Measurements from ENCODE around the gene MCRIP2.

The MCRIP2 gene

GRCh38 chr16:641326-642188 lies at the start of gene MCRIP2:
MCRIP2 (plus strand) TSS chr16:641828; CDS start chr16:641992, 164 bp downstream.
- TF ChIP-seq EZH2phosphoT487 (IDR thresholded peaks at IDR 0.05; ENCODE audit: borderline replicate concordance, low read length) (no peak), CTCF (IDR thresholded peaks at IDR 0.05; ENCODE audit: low read depth, low read length, poor library complexity, severe bottlenecking) (no peak)
- Histone ChIP-seq H3K4me1 (ENCODE audit: control insufficient read depth, low read length) (peaks cover 50% of the 10 kb centered on the region), H3K79me2 (ENCODE audit: control insufficient read depth, low read length) (peaks cover 59% of the 10 kb centered on the region), H4K20me1 (ENCODE audit: control insufficient read depth, insufficient read depth, low read depth, low read length) (no peaks in the 10 kb centered on the region), H3K27ac (ENCODE audit: low read depth, low read length) (peak within 1 kb of the TSS; percentile 52), H3K4me3 (ENCODE audit: low read length) (peak within 1 kb of the TSS; percentile 92), H3K36me3 (ENCODE audit: control insufficient read depth, low read length) (peaks cover 16% of the 10 kb centered on the region), H3K27me3 (ENCODE audit: control insufficient read depth, low read length) (no peaks in the 10 kb centered on the region), H3F3A (ENCODE audit: control insufficient read depth, insufficient read depth) (peaks cover 15% of the 10 kb centered on the region), H3K9me2 (replicated peaks; ENCODE audit: control insufficient read depth, low read length) (no peaks in the 10 kb centered on the region), H3K4me2 (ENCODE audit: low read length) (peak within 1 kb of the TSS; percentile 92), H3K9me3 (ENCODE audit: control insufficient read depth, insufficient read depth, low read length) (no peaks in the 10 kb centered on the region)

GRCh38 chr16:591892-592517 lies 49.6 kb upstream of the MCRIP2 start:
- no peak overlapping the region for H3K4me3 ChIP-seq (ENCODE audit: low read length)
- H3K4me1 ChIP-seq (ENCODE audit: control insufficient read depth, low read length): peaks cover 43% of the 10 kb centered on the region
- H3K79me2 ChIP-seq (ENCODE audit: control insufficient read depth, low read length): peaks cover 75% of the 10 kb centered on the region
- peaks cover 4% of the 10 kb centered on the region; the same call in 1 of the 2 replicates for H4K20me1 ChIP-seq (ENCODE audit: control insufficient read depth, insufficient read depth, low read depth, low read length)
- no peak overlapping the region for H3K27ac ChIP-seq (ENCODE audit: low read depth, low read length)
- H3K36me3 ChIP-seq (ENCODE audit: control insufficient read depth, low read length): peaks cover 9% of the 10 kb centered on the region
- H3K9me3 ChIP-seq (ENCODE audit: control insufficient read depth, insufficient read depth, low read length): no peaks in the 10 kb centered on the region
- no peaks in the 10 kb centered on the region for H3K27me3 ChIP-seq (ENCODE audit: control insufficient read depth, low read length)
- TF ChIP-seq CTCF (IDR thresholded peaks at IDR 0.05; ENCODE audit: low read depth, low read length, poor library complexity, severe bottlenecking) (no peak), EZH2phosphoT487 (IDR thresholded peaks at IDR 0.05; ENCODE audit: borderline replicate concordance, low read length) (no peak)
- H3K9me2 ChIP-seq (replicated peaks; ENCODE audit: control insufficient read depth, low read length): no peaks in the 10 kb centered on the region
- peak overlapping the region; percentile 38; the same call in 1 of the 2 replicates for H3K4me2 ChIP-seq (ENCODE audit: low read length)
- H3F3A ChIP-seq (ENCODE audit: control insufficient read depth, insufficient read depth): no peaks in the 10 kb centered on the region

- H3K4me2 ChIP-seq (ENCODE audit: low read length): peak overlapping the region; percentile 38
- no peaks in the 10 kb centered on the region for H3K27me3 ChIP-seq (ENCODE audit: control insufficient read depth, low read length)
- TF ChIP-seq CTCF (IDR thresholded peaks at IDR 0.05; ENCODE audit: low read depth, low read length, poor library complexity, severe bottlenecking) (no peak), EZH2phosphoT487 (IDR thresholded peaks at IDR 0.05; ENCODE audit: borderline replicate concordance, low read length) (no peak)
- peak overlapping the region; percentile 12; the same call in 1 of the 2 replicates for H3K4me3 ChIP-seq (ENCODE audit: low read length)
- no peaks in the 10 kb centered on the region for H3F3A ChIP-seq (ENCODE audit: control insufficient read depth, insufficient read depth)
- no peaks in the 10 kb centered on the region for H3K9me2 ChIP-seq (replicated peaks; ENCODE audit: control insufficient read depth, low read length)
- no peak overlapping the region for H3K27ac ChIP-seq (ENCODE audit: low read depth, low read length)
- peaks cover 4% of the 10 kb centered on the region; the same call in 1 of the 2 replicates for H4K20me1 ChIP-seq (ENCODE audit: control insufficient read depth, insufficient read depth, low read depth, low read length)
- H3K9me3 ChIP-seq (ENCODE audit: control insufficient read depth, insufficient read depth, low read length): no peaks in the 10 kb centered on the region
- peaks cover 37% of the 10 kb centered on the region for H3K4me1 ChIP-seq (ENCODE audit: control insufficient read depth, low read length)
- H3K36me3 ChIP-seq (ENCODE audit: control insufficient read depth, low read length): peaks cover 8% of the 10 kb centered on the region
- H3K79me2 ChIP-seq (ENCODE audit: control insufficient read depth, low read length): peaks cover 69% of the 10 kb centered on the region
Measured at GRCh38 chr16:592518-593306, 48.9 kb upstream of the MCRIP2 start.
